Esophagus mucosa (tissue), 1 donor: ENCODE results near the gene MBOAT7. TPM values are rescaled to one million over a fixed set of nuclear protein-coding genes. Genes with fewer than 3 reads are reported as not detected.

Experiments used
- ATAC-seq: fragments of 200-7000 bp; cut with Tn5 transposase; one replicate; pipeline ENCODE4 v1.9.1; 2020
- total RNA-seq: library from RNA; stranded (reverse); gene quantifications from one replicate; pipeline ENCODE4 v1.2.4, GENCODE V29; 2023
- donor health status: DM: yes; HTN: yes; CAD: no.

The MBOAT7 gene
- total RNA-seq, 1 donor from 2014 or later = 36.7 TPM

DNA sequence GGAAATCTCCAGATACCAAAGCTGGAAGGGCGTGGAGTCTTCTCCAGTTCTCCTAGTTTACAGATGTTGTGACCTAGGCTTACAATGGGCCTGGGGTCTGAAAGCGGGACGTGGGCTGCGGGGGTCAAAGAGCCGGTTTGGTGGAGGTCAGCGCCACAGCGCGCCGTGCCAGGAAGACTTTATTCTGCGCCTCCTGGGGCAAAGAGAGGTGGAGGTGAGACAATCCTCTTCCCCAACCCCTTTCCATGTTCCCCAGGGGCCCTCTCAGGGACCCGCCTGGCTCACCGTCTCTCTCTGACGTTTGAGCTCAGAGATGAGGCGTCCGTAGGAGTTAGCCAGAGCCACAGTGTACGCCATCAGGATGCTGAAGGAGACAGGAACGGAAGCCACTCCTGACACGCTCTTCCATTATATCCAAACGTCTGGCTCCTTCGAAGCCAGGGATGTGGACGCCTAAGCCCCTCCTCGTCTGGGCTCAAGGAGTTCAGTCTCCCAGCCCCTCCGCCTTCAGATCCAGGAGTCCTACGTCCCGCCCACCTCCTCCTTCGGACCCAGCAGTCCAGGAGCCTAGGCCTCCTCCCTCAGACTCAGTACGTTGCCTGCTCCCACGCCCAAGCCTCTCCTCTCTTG is 29.1 kb downstream of the MBOAT7 start:
- ATAC-seq = no peak

DNA sequence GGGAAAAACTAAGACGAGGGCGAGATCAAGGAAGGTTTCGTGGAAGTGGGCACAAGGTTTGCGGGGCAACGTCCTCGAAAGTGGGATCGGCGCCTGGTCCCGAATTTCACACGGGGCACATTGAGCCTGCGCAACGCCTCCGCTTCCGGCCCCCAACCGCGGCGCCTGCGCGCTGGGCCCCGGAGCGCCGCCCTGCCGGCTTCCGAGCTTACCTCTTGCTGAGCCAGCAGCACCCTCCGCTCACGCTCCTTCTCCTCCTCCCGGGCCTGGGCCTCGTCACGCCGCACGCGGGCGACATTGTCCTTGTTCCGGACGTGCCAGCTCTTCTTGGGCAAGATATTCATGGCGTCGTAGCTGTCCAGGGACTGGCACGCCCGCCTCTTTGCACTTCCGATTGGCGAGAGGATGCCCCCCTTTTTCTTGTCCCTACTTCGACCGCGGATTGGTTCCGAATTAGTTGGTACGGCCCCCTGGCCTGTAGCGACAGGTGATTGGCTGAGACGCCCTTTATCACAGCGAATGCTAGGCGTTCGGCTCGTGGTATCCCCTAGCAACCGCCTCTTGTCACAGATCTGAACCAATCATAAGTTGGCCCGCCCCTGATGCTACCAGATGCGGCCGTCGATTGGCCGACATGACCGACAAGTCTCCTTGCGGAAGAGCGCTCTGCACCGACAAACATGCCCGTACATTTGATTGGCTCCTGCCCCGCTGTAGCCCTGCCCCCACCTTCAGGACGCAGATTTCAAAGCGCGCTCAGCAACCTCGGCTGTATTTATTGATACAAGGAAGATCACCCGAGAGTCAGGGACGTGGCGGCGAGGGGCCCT is 29.8 kb downstream of the MBOAT7 start, which contains the start of gene LENG1:
LENG1 (minus strand) TSS at position 370 of the 830 bp plus-strand sequence; CDS start at position 344, 26 bp downstream.
- ATAC-seq = peak; percentile 92

GRCh38 chr19:54158812-54159351 is 30.5 kb downstream of the MBOAT7 start:
- ATAC-seq = no peak

GRCh38 chr19:54156953-54157352 is 32.4 kb downstream of the MBOAT7 start:
- no peak for ATAC-seq

DNA sequence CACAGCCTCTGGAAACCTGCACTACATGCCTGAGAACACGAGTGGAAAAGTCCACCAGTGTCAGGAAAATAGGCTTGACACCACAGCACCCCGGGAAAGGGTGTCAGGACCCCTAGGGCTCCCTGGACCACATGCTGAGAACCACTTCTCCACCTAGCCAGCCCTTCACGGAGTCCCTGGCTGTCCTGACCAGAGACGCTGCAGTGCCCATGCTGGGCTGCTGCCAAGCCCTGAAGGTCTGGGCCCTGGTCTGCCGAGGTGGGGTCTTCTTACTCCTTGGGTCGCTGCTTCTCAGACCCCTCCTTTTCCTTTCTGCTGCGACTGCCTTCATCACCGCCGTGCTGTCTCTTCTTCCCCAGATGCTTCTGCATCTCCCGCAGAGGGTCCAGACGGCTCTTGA is 32.9 kb downstream of the MBOAT7 start:
- ATAC-seq = no peak

DNA sequence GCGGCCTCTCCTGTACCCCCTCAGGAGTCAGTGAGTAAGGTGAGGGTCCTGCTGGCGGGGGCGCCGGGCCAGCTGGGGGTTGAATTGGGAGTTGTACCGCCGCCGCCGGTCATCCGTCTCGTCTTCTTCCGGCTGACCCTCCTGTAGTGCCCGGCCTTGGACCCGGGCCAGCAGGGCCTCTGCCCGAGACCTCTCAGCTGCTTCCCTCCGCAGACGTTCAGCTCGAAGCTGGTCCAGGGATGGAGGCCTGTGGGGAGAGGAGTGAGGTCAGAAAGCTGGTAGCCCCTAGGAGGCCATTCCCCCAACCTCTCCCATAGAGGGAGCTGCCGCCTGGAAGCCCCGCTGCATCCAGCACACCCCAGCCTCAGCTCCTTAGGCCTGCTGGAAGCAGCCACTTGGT is 33.7 kb downstream of the MBOAT7 start:
- ATAC-seq = no peak

- no peak for ATAC-seq
These were observed 34.6 kb downstream of the MBOAT7 start for GRCh38 chr19:54154603-54155345.

DNA sequence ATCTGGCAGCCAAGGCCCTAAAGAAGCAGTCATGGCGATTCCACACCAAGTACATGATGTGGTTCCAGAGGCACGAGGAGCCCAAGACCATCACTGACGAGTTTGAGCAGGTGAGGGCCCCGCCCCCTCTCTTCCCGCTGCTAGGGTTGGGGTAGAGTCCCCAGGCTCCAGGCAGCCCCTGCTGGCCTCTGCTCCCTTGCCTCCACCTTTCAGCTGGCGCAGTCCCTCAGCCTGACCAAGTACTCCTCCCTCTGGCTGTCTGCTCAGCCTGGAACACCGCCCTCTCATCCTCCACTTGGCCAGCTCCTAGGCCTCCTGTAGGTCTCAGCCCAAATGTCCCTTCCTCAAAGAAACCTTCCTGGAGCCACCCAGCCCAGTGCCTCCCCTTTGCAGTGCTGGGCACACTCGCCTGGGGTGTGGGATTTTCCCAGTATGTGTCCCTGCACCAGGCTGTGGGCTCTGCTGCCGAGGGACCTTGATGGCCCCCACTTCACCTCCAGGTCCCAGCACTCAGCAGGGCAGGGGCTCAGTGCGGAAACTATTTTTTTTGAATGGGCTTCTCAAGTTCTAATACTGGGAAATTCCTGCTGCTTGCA is 35.6 kb downstream of the MBOAT7 start:
- ATAC-seq = no peak

- ATAC-seq = no peak
These were observed 36.4 kb downstream of the MBOAT7 start for GRCh38 chr19:54152878-54153524.

GRCh38 chr19:54152267-54152666 is 37.1 kb downstream of the MBOAT7 start:
- no peak for ATAC-seq

GRCh38 chr19:54151362-54152035 is 37.9 kb downstream of the MBOAT7 start:
- no peak for ATAC-seq

GRCh38 chr19:54149021-54149812 is 40.2 kb downstream of the MBOAT7 start:
- ATAC-seq = no peak

- ATAC-seq = no peak
These were observed 41.2 kb downstream of the MBOAT7 start for GRCh38 chr19:54148158-54148557.

DNA sequence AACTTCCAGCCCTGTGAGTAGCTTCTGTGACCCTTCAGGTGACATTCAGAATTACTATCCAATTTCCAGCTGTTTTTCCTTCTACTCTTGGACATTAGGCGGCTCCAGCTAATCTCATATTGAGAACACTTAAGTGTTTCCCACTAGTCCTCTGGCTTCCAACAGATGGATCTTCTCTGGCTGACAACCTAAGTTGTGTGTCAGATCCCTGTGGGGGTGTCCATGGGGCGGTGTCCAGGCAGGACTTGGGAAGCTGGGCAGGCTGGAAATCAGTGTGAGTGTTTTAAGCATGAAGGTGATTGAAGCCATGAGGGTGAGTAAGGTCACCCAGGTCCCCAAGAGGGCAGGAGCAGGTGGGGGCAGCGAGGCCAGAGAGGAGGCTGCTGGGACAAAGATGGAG is 41.7 kb downstream of the MBOAT7 start:
- ATAC-seq = no peak

- no peak for ATAC-seq
These were observed 43.7 kb downstream of the MBOAT7 start for GRCh38 chr19:54145541-54146158.

- no peak for ATAC-seq
These were observed 47.1 kb downstream of the MBOAT7 start for GRCh38 chr19:54142166-54142780.

- no peak for ATAC-seq
These were observed 48.0 kb downstream of the MBOAT7 start for GRCh38 chr19:54141356-54141755.

DNA sequence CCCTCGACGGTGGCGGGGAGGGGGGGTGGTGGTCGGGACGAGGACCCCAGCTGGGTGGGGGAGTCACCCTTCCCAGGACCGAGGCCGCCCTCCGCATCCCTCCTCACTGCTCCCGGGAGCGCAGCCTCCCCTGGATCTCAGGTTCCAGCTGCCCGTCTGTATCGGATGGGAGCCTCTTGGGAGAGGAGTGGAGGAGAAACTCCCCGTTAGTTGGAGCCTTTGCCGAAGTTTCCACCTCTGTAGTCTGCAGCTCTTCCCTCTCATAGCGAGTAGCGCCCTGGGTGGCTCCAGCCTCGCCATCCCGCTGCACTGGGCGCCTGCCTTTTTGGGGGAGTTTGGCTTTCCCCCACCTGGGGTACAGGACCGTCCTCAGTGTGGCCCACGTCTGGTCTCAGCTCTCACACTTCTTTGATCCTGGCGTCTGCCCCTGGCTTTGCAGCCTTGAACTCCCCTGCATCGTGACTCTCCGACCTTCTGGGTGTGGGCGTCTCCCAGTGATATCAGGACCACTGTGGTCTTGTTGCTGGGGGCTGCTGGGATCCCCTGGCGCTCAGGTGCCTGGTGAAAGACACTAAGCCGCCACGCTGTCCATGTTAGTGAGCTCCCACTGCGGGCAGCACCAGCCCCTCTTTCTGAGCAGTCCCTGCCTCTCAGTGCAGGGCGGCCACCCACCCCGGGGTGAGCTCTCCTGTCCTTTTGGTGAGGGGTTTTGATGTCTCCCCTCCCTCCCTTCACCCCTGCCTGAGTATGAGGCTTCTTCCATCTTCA is 50.7 kb downstream of the MBOAT7 start:
- no peak for ATAC-seq
